GM15510 (cell line): ENCODE results near the gene CSNK1A1L.

ENCODE experiments used
- POLR2A ChIP-seq: IDR thresholded peaks from 3 replicates; pipeline ENCODE4 v1.6.1; 2011; ENCODE audit warnings: borderline replicate concordance; ENCODE audit not compliant: insufficient read length; ENCODE audit errors: extremely low read depth

CSNK1A1L gene

GRCh38 chr13:37090912-37091311 lies 14.6 kb downstream of the CSNK1A1L start:
- TF ChIP-seq POLR2A = no peak

GRCh38 chr13:37089495-37089894 lies 16.0 kb downstream of the CSNK1A1L start:
- no peak for TF ChIP-seq POLR2A

DNA sequence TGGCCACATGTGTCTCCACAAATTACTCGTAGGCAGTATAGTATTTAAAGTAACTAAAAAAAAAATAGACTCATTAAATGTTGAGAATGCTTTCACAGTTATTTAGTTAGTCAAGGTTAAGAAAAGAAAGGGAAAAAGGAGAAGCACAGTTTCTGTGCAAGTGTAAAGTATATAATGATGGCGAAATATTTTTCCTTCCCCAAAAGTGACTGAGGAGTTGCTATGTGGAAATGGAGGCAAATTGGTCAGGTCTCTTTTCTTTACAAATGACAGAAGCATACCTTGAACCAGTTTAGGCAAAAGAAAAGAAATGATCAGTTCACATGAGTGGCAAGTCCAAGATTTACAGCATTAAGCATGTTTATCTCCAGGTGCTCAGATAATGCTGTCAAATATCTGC lies 18.0 kb downstream of the CSNK1A1L start:
- TF ChIP-seq POLR2A = no peak

- TF ChIP-seq POLR2A = no peak
These were observed 19.9 kb downstream of the CSNK1A1L start for GRCh38 chr13:37085606-37086005.

GRCh38 chr13:37076818-37077217 lies 28.6 kb downstream of the CSNK1A1L start:
- TF ChIP-seq POLR2A = no peak

GRCh38 chr13:37075164-37075563 lies 30.3 kb downstream of the CSNK1A1L start:
- TF ChIP-seq POLR2A = no peak

- no peak for TF ChIP-seq POLR2A
These were observed 30.8 kb downstream of the CSNK1A1L start for GRCh38 chr13:37074703-37075102.

DNA sequence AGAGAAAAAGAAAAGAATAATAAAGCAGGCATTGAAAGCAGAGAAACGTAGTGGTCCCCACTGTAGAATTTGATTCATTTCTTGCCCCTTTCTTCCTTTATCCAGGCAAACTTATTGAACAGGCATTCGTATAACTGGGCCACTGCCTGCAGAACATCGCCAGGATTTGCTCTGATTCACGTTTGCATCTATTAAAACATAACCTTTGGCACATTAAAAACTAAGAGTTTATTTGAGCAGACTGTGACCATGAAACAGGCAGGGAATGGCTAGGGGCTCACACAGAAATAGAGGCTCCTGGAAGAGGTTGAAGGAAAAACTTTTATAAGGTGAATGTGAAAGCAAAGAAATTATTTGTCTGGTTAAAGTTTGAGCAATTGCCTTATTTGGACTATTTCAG lies 33.4 kb downstream of the CSNK1A1L start:
- no peak for TF ChIP-seq POLR2A

- TF ChIP-seq POLR2A = no peak
These were observed 34.5 kb downstream of the CSNK1A1L start for GRCh38 chr13:37070956-37071355.

GRCh38 chr13:37070145-37070695 lies 35.2 kb downstream of the CSNK1A1L start:
- no peak for TF ChIP-seq POLR2A

DNA sequence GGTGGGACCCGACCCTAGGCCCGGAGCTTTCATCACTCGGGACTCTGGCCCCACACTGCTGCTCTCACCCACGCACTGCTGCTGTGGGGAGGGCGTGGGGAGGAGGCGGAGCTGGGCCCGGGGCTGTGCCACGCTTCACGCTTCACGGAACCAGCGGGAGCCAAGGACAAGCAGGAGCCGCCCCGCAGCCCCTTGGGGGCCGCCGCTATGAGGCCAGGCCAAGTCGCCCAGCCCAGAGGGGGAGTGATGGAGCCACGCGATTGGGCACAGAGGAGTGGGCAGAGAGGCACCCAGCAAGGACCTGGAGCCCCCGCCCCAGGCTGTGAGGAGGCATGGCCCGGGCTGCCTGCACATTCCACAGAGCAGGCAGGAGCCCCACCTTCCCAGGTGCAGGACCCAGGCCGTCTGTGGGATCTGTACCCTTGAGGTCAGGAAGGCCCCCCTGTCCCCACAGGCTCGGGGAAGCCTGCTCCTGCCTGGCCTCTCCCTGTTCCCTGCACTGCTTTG lies 35.8 kb downstream of the CSNK1A1L start:
- TF ChIP-seq POLR2A = no peak

DNA sequence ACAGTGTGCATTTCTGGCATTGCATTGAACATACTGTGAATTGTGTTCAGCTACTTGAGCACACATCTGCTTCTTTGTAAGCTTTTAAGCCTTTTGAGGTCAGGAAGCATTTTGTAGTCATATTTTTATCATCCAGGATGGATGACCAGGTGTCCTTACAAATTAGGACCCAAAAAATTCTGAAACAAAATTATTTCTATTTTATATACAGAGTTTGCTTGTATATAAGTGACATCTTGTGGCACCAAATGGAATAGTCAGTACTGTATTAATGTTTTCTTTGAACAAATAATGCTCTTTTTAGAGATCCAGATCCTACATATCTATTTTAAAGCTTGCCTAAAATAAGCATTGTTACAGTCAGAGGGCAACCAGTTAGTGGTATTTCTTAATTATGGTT lies 36.5 kb downstream of the CSNK1A1L start:
- TF ChIP-seq POLR2A = no peak

DNA sequence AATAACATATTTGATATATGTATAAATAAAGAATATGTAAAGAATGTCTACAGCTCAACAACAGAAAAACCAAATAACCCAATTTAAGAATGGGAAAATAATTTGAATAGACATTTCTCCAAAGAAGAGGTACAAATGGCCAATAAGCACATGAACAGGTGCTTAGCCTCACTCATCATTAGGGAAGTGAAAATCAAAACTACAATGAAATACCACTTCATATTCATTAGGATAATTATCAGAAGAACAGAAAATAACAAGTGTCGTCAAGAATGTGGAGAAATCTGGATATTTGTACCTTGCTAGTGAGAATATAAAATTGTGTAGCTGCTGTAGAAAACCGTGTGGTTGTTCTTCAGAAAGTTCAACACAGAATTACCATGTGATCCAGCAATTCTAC lies 37.6 kb downstream of the CSNK1A1L start:
- TF ChIP-seq POLR2A = no peak

DNA sequence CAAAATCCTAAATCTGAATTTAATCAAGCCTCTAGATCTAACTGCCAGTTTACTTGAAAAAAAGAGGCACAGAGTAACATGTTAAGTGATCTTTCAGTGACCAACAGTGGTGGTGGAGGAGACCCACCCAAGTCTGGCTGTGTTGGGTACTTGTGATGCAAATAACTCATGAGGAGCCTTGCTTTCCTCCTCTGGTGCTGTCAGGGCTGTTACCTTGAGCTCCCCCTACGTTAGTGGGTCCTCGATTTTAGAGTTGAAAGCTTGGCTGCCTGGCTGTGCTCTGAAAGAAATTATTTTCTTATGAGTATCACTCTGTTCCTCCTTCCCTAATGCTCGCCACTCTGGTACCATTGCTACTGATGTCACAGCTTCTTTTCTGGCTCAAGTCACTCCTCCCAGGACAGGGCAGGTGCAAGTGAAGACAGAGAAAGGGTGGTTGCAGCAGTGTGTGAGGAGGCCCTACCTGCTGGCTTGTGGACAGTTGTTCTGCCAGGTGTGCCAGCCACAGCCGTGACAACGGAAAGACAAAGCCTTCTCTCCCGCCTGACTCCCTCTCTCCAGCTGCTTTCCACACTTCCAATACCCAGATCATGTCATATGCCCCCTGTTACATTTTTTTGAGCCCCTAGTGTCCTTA lies 39.5 kb downstream of the CSNK1A1L start:
- no peak for TF ChIP-seq POLR2A

GRCh38 chr13:37059848-37060192 lies 45.6 kb downstream of the CSNK1A1L start:
- no peak for TF ChIP-seq POLR2A
